OCI-LY1 (cell line): Measurements from ENCODE around the gene RAD51B.

Source experiments
- CTCF ChIP-seq: fragments of 200-600 bp; sonication (generic), shearing (Covaris generic); IDR thresholded peaks from 2 replicates; pipeline ENCODE4 v1.5.1; 2017; ENCODE audit warnings: mild to moderate bottlenecking, antibody characterized with exemption, low read length, moderate library complexity, mixed read lengths
- EZH2 ChIP-seq: fragments of 200-600 bp; sonication (generic), shearing (Covaris generic); IDR thresholded peaks from 2 replicates; pipeline ENCODE4 v1.8.0; 2017; ENCODE audit warnings: borderline replicate concordance, mixed run types, mild to moderate bottlenecking, antibody characterized with exemption, low read length, moderate library complexity, mixed read lengths

- no peak for TF ChIP-seq CTCF
- no peak for TF ChIP-seq EZH2
Measured at GRCh38 chr14:67800743-67801142, 18.8 kb upstream of the RAD51B start.
